H1 (cell line): ENCODE data around the gene L3MBTL4. TPM values are rescaled to one million over a fixed set of nuclear protein-coding genes. Genes with fewer than 3 reads are reported as not detected.

Source experiments
- CTCF ChIA-PET: fragments of 300-600 bp; sonication (Branson Sonifier 250); formaldehyde crosslinking; loops from one replicate; lab custom pipeline; 2021; ENCODE audit not compliant: partially characterized antibody; lab: Charles Lee
- POLR2A ChIA-PET: fragments of 300-600 bp; sonication (Branson Sonifier 250); formaldehyde crosslinking; loops from one replicate; lab custom pipeline; 2021; ENCODE audit warnings: inconsistent platforms; ENCODE audit not compliant: partially characterized antibody; lab: Charles Lee
- DNase-seq, 2 experiments: peaks; one replicate each; pipeline versions ENCODE4 v3.0.0 to v3.0.0-alpha.2; 2010 to 2022; ENCODE audit warnings: low spot score in 2 of 2, low read depth in 1 of 2, mixed read lengths in 1 of 2
- FAIRE-seq: peaks from 2 replicates; lab custom pipeline; 2011; peaks lifted over from hg19 to GRCh38; lab: Jason Lieb, UNC
- H2AFZ ChIP-seq: 2 replicates; pipeline ENCODE4 v1.8.1; 2012; ENCODE audit warnings: low read length, inconsistent platforms
- H2AK5ac ChIP-seq: 2 replicates; pipeline ENCODE4 v1.6.1; 2013; ENCODE audit warnings: low read depth, low read length
- H2BK120ac ChIP-seq: replicated peaks from 2 replicates; pipeline ENCODE3; 2013; ENCODE audit warnings: low read depth, low read length, inconsistent platforms
- H2BK12ac ChIP-seq: 2 replicates; pipeline ENCODE4 v1.6.1; 2013; ENCODE audit warnings: low read depth, low read length
- H2BK15ac ChIP-seq: 2 replicates; pipeline ENCODE4 v1.6.1; 2013; ENCODE audit warnings: low read length
- H2BK20ac ChIP-seq: 2 replicates; pipeline ENCODE4 v1.6.1; 2013; ENCODE audit warnings: low read length
- H2BK5ac ChIP-seq: 2 replicates; pipeline ENCODE4 v1.6.1; 2013; ENCODE audit warnings: low read depth, low read length
- H3K14ac ChIP-seq: 2 replicates; pipeline ENCODE4 v1.6.1; 2013; ENCODE audit warnings: inconsistent platforms; ENCODE audit not compliant: insufficient read length
- H3K18ac ChIP-seq: 2 replicates; pipeline ENCODE4 v1.6.1; 2013; ENCODE audit warnings: low read length; ENCODE audit errors: extremely low read depth
- H3K23ac ChIP-seq: 2 replicates; pipeline ENCODE4 v1.6.1; 2013; ENCODE audit warnings: inconsistent platforms; ENCODE audit not compliant: insufficient read length
- H3K23me2 ChIP-seq: 2 replicates; pipeline ENCODE4 v1.6.1; 2013; ENCODE audit warnings: low read depth, low read length
- H3K27ac ChIP-seq: 2 replicates; pipeline ENCODE4 v1.6.1; 2011; ENCODE audit warnings: low read depth, low read length, inconsistent platforms
- H3K27me3 ChIP-seq, 4 experiments: replicated peaks in 1 of 4; 1 replicate in 1 of 4; 2 replicates in 3 of 4; pipeline versions ENCODE4 v1.6.1 to v1.8.1; 2011 to 2013; ENCODE audit warnings: low read length in 3 of 4, mild to moderate bottlenecking in 3 of 4, inconsistent platforms in 2 of 4, mixed read lengths in 2 of 4, moderate library complexity in 1 of 4; ENCODE audit not compliant: control insufficient read depth in 3 of 4, insufficient read depth in 3 of 4; ENCODE audit errors: extremely low read depth in 1 of 4
- H3K36me3 ChIP-seq, 4 experiments: 2 replicates each; pipeline versions ENCODE4 v1.6.1 to v1.8.1; 2011 to 2013; ENCODE audit warnings: mild to moderate bottlenecking in 4 of 4, low read length in 3 of 4, moderate library complexity in 2 of 4, control low read depth in 1 of 4, inconsistent platforms in 1 of 4; ENCODE audit not compliant: insufficient read depth in 4 of 4, control insufficient read depth in 2 of 4
- H3K4ac ChIP-seq: replicated peaks from 2 replicates; pipeline ENCODE3; 2013; ENCODE audit warnings: low read length, low read depth, mixed read lengths, inconsistent platforms; ENCODE audit not compliant: insufficient read length
- H3K4me1 ChIP-seq, 4 experiments: replicated peaks in 1 of 4; 1 replicate in 1 of 4; 2 replicates in 3 of 4; pipeline versions ENCODE4 v1.6.1 to v1.8.1; 2011 to 2013; ENCODE audit warnings: low read length in 3 of 4, inconsistent platforms in 2 of 4, mixed read lengths in 1 of 4; ENCODE audit not compliant: insufficient read depth in 4 of 4, control insufficient read depth in 3 of 4
- H3K4me2 ChIP-seq, 2 experiments: 2 replicates each; pipeline versions ENCODE4 v1.6.1 to v1.8.1; 2011 to 2013; ENCODE audit warnings: low read depth in 2 of 2, low read length in 2 of 2, control low read depth in 1 of 2, inconsistent platforms in 1 of 2, mild to moderate bottlenecking in 1 of 2; ENCODE audit not compliant: insufficient read depth in 1 of 2
- H3K4me3 ChIP-seq, 4 experiments: fragments of 200-600, 300-600 bp in 1 of 4; sonication (generic), shearing (Covaris generic), sonication (Bioruptor Twin) in 1 of 4; 2 replicates each; pipeline versions ENCODE4 v1.5.1 to v1.8.1; 2011 to 2016; ENCODE audit warnings: low read length in 4 of 4, low read depth in 3 of 4, control low read depth in 2 of 4, inconsistent platforms in 2 of 4, mild to moderate bottlenecking in 2 of 4, mixed read lengths in 1 of 4, moderate library complexity in 1 of 4; ENCODE audit not compliant: insufficient read depth in 2 of 4; ENCODE audit errors: extremely low read depth in 1 of 4
- H3K56ac ChIP-seq: replicated peaks from 2 replicates; pipeline ENCODE3; 2013; ENCODE audit warnings: low read depth, mild to moderate bottlenecking, mixed read lengths, low read length, inconsistent platforms; ENCODE audit not compliant: insufficient read length
- H3K79me1 ChIP-seq: 2 replicates; pipeline ENCODE4 v1.6.1; 2013; ENCODE audit warnings: low read depth, low read length, control low read depth
- H3K79me2 ChIP-seq, 2 experiments: 2 replicates each; pipeline versions ENCODE4 v1.6.1 to v1.8.1; 2012 to 2013; ENCODE audit warnings: low read length in 2 of 2, mild to moderate bottlenecking in 2 of 2, inconsistent platforms in 1 of 2; ENCODE audit not compliant: insufficient read depth in 2 of 2, control insufficient read depth in 1 of 2
- H3K9ac ChIP-seq, 4 experiments: replicated peaks in 1 of 4; 1 replicate in 1 of 4; 2 replicates in 3 of 4; pipeline versions ENCODE4 v1.6.1 to v1.8.1; 2011 to 2013; ENCODE audit warnings: low read depth in 3 of 4, low read length in 3 of 4, control low read depth in 2 of 4, mild to moderate bottlenecking in 2 of 4, moderate library complexity in 2 of 4, inconsistent platforms in 1 of 4; ENCODE audit errors: extremely low read depth in 1 of 4
- H3K9me3 ChIP-seq, 2 experiments: 2 replicates each; pipeline versions ENCODE4 v1.6.1 to v1.8.1; 2012 to 2013; ENCODE audit warnings: mild to moderate bottlenecking in 2 of 2, moderate library complexity in 2 of 2, control low read depth in 1 of 2, inconsistent platforms in 1 of 2, low read depth in 1 of 2, low read length in 1 of 2, mixed read lengths in 1 of 2; ENCODE audit not compliant: insufficient read depth in 2 of 2
- H4K20me1 ChIP-seq, 2 experiments: replicated peaks in 1 of 2; 2 replicates each; pipeline versions ENCODE3 to v1.8.1; 2011 to 2013; ENCODE audit warnings: inconsistent platforms in 2 of 2, low read length in 2 of 2, mild to moderate bottlenecking in 1 of 2; ENCODE audit not compliant: insufficient read depth in 2 of 2, control insufficient read depth in 1 of 2
- H4K5ac ChIP-seq: 2 replicates; pipeline ENCODE4 v1.6.1; 2013; ENCODE audit warnings: low read length, low read depth, mixed read lengths, inconsistent platforms; ENCODE audit not compliant: insufficient read length
- H4K8ac ChIP-seq: 2 replicates; pipeline ENCODE4 v1.8.0; 2013; ENCODE audit warnings: mild to moderate bottlenecking, moderate library complexity, low read length, inconsistent platforms; ENCODE audit not compliant: insufficient read depth; ENCODE audit errors: extremely low read depth
- H4K91ac ChIP-seq: replicated peaks from 2 replicates; pipeline ENCODE3; 2013; ENCODE audit warnings: low read length, mixed read lengths, inconsistent platforms; ENCODE audit not compliant: insufficient read length
- BCL11A ChIP-seq, 2 experiments: IDR thresholded peaks; one replicate each; pipeline ENCODE4 v1.6.1; 2011; ENCODE audit warnings: low read depth in 2 of 2, low read length in 2 of 2, mild to moderate bottlenecking in 2 of 2
- CBX5 ChIP-seq: fragments of 300-800, 300-1000 bp; sonication (generic); IDR thresholded peaks from 2 replicates; pipeline ENCODE4 v1.7.1; 2016; ENCODE audit warnings: antibody characterized with exemption, low read length, low read depth
- EP300 ChIP-seq, 2 experiments: IDR thresholded peaks; 1 replicate in 1 of 2; 2 replicates in 1 of 2; pipeline ENCODE4 v1.6.1; 2011 to 2012; ENCODE audit warnings: low read depth in 2 of 2, low read length in 2 of 2, mild to moderate bottlenecking in 2 of 2, borderline replicate concordance in 1 of 2, inconsistent platforms in 1 of 2, moderate library complexity in 1 of 2
- SAP30 ChIP-seq: fragments of 300-600 bp; sonication (generic); IDR thresholded peaks from 2 replicates; pipeline ENCODE4 v1.7.1; 2012; ENCODE audit warnings: low read length, moderate library complexity, mild to moderate bottlenecking, inconsistent platforms; ENCODE audit not compliant: insufficient read depth, insufficient replicate concordance
- WGBS, 2 experiments: shearing (Covaris generic) in 1 of 2; methylation state at CpG; one replicate each; pipeline versions ENCODE4 v1.1.6 to v1.1.7; 2013 to 2015; ENCODE audit warnings: low lambda C conversion rate in 2 of 2, mixed read lengths in 2 of 2, inconsistent platforms in 1 of 2, low coverage in 1 of 2, missing lambda C conversion rate in 1 of 2; ENCODE audit not compliant: insufficient replicate concordance in 2 of 2, insufficient coverage in 1 of 2, insufficient read length in 1 of 2; ENCODE audit errors: extremely low coverage in 1 of 2, missing lambda C conversion rate in 1 of 2; 5-methylcytosine and 5-hydroxymethylcytosine counted together
- polyA plus RNA-seq, 7 experiments: library from polyadenylated mRNA; depleted of rRNA in 3 of 7; stranded (reverse) in 5 of 7; unstranded in 2 of 7; fragments of >200 nt in 5 of 7; fragments of 200-250 nt in 2 of 7; gene quantifications; 1 replicate in 5 of 7; 2 replicates in 1 of 7; 4 replicates in 1 of 7; pipeline versions ENCODE4 v1.2.1 to v1.2.3, GENCODE V29; 2011 to 2013; ENCODE audit warnings: missing spikeins in 2 of 7, mixed read lengths in 2 of 7
- total RNA-seq: library from RNA; stranded (reverse); fragmentation: NEBNext Ultra II Directional; extraction: Animal tissue kit (Norgen Biotek cat#: 25700); gene quantifications from 2 replicates; pipeline ENCODE4 v1.2.1, GENCODE V29; 2021
- TF ChIP-seq, protein P1 (sequence below): IDR thresholded peaks from 2 replicates; pipeline ENCODE4 v1.6.1; 2011; ENCODE audit warnings: low read length, improper control_type of control experiment
- TF ChIP-seq, protein P2 (sequence below): IDR thresholded peaks from 2 replicates; pipeline ENCODE4 v1.6.1; 2012; ENCODE audit warnings: low read length, inconsistent platforms
- TF ChIP-seq, protein P3 (sequence below): IDR thresholded peaks from 2 replicates; pipeline ENCODE4 v1.6.1; 2011; ENCODE audit warnings: low read depth, mild to moderate bottlenecking, low read length; ENCODE audit not compliant: insufficient read depth

L3MBTL4 gene
- total and polyA plus RNA-seq, 2 of the 8 experiments (the other 6 are each of a cell fraction or from before 2014, with no cell fraction given), result 1.0 to 2.1 TPM

DNA sequence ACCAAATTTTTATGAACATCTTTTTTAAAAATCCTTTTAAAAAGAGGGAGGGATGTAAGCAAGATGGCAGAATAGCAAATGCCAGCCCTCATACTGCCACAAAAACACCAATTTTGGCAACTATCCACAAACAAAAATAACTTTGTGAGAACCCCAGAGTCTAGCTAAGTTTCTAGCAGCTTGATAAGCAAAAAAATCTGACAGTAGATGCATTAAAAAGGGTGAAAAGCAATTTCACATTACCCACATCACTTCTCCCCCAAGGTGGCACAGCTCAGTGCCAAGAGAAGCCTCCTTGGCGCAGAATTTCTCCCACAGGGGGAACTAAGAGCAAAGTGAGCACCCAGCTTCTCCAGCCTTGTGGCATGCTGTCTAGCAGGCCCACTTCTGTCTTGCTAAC, 74.6 kb downstream of the L3MBTL4 start:
- no peaks in the 10 kb centered on the region for H3K36me3 ChIP-seq
- H3K9me3 ChIP-seq, result peaks cover 0 to 5% of the 10 kb centered on the region in 2 experiments; a peak in 1 of 4 replicates
- H2BK15ac ChIP-seq, result no peak overlapping the region
- no peak overlapping the region for H3K4ac ChIP-seq
- H4K20me1 ChIP-seq, result no peaks in the 10 kb centered on the region
- H2BK12ac ChIP-seq, result no peak overlapping the region
- ChIA-PET POLR2A (no interaction called here), CTCF (interaction anchor here (0.6 to 1.1 kb wide), 3 partner anchors 8 to 716 kb away, joined by 3 to 4 read pairs (median 3); no protein-coding TSS in a partner anchor)
- no peak overlapping the region for H4K91ac ChIP-seq
- H3K4me3 ChIP-seq, result no peak overlapping the region
- H2BK20ac ChIP-seq, result no peak overlapping the region
- no peak overlapping the region for H4K8ac ChIP-seq
- no peak overlapping the region for H2BK5ac ChIP-seq
- no peak overlapping the region for H3K56ac ChIP-seq
- no peaks in the 10 kb centered on the region for H3K23me2 ChIP-seq
- no peak overlapping the region for H3K23ac ChIP-seq
- no peak overlapping the region for H2AFZ ChIP-seq
- no peak overlapping the region for H2AK5ac ChIP-seq
- no peaks in the 10 kb centered on the region for H3K79me2 ChIP-seq
- H3K4me2 ChIP-seq, result no peak overlapping the region
- H2BK120ac ChIP-seq, result no peak overlapping the region
- no peak overlapping the region for H4K5ac ChIP-seq
- no peak overlapping the region for H3K18ac ChIP-seq
- no peak for DNase-seq
- H3K9ac ChIP-seq, result no peak overlapping the region
- H3K27me3 ChIP-seq, result no peaks in the 10 kb centered on the region
- no peaks in the 10 kb centered on the region for H3K4me1 ChIP-seq
- WGBS, 2 experiments, result 100% methylated on average over 1 of the region's 1 CpG; no CpG with 5 or more reads in 1 of the 2 experiments
- no peak overlapping the region for H3K27ac ChIP-seq
- FAIRE-seq, result no peak
- no peaks in the 10 kb centered on the region for H3K79me1 ChIP-seq
- no peak overlapping the region for H3K14ac ChIP-seq
- TF ChIP-seq, protein P1, sequence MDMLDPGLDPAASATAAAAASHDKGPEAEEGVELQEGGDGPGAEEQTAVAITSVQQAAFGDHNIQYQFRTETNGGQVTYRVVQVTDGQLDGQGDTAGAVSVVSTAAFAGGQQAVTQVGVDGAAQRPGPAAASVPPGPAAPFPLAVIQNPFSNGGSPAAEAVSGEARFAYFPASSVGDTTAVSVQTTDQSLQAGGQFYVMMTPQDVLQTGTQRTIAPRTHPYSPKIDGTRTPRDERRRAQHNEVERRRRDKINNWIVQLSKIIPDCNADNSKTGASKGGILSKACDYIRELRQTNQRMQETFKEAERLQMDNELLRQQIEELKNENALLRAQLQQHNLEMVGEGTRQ, result no peak
- TF ChIP-seq BCL11A (IDR thresholded peaks at IDR 0.05; ENCODE audit: low read depth in 2 of 2, low read length in 2 of 2), result no peak
- TF ChIP-seq, protein P2, sequence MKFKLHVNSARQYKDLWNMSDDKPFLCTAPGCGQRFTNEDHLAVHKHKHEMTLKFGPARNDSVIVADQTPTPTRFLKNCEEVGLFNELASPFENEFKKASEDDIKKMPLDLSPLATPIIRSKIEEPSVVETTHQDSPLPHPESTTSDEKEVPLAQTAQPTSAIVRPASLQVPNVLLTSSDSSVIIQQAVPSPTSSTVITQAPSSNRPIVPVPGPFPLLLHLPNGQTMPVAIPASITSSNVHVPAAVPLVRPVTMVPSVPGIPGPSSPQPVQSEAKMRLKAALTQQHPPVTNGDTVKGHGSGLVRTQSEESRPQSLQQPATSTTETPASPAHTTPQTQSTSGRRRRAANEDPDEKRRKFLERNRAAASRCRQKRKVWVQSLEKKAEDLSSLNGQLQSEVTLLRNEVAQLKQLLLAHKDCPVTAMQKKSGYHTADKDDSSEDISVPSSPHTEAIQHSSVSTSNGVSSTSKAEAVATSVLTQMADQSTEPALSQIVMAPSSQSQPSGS, result no peak
- TF ChIP-seq, protein P3, sequence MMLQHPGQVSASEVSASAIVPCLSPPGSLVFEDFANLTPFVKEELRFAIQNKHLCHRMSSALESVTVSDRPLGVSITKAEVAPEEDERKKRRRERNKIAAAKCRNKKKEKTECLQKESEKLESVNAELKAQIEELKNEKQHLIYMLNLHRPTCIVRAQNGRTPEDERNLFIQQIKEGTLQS, result no peak
- TF ChIP-seq SAP30, result no peak
- TF ChIP-seq CBX5, result no peak
- no peak for TF ChIP-seq EP300 (IDR thresholded peaks at IDR 0.05; ENCODE audit: borderline replicate concordance in 1 of 2, low read depth in 2 of 2, low read length in 2 of 2)
